ENCODE measurements around the gene PPP2R5B.

Gene PPP2R5B

DNA sequence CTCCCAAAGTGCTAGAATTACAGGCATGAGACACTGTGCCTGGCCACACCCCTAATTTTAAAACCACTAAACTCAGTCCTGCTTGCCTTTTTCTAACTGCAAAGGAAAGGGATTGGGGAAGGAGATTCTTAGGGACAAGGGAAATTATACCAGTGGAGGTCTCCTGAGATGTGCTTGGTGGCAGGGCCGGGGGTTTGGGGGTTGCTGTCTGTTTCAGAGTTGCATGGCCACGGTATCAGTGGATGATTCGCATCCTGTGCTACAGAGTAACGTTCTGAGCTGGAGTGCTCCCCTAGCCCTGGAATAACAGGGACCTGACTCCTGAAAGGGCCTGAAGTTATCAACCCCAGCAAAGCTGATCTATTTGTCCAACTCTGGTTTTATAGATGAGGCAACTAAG is 12.1 kb downstream of the PPP2R5B start:
- no peaks in the 10 kb centered on the region for H3K27me3 ChIP-seq (ENCODE audit: control insufficient read depth, insufficient read depth, low read length, poor library complexity, severe bottlenecking)
- 87 to 90% methylated on average over 4 of the region's 4 CpGs for WGBS, 2 experiments

DNA sequence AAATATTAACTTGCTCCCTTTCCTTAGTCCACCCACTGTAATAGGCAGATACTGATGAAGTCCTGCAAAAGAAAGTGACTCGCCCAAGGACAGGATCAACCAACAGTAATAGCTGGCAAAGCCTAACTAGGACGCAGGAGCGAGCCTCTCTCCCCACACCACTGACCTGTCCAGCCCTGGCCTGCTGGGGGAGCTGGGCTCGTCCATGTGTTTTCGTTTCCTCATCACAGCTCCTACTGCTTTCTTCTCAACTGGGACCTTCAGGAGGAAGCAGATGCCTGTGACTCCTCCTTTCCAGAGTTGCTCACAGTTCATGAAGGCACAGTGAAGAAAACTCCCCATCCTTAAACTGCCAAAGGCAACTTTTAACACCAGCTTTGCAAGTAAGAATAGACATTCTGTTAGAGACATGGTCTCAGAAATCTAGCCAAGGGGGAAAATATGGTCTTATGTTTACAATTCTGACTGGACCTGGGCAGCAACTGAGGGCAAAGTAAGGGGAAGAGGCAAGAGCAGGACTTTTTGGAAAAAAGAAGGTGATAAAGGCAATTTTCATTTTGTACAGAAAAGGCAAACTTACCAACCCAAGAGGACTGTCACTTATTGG is 22.8 kb downstream of the PPP2R5B start:
- 67 to 71% methylated on average over 5 of the region's 5 CpGs for WGBS, 2 experiments
- Histone ChIP-seq H3K4me1 (ENCODE audit: control insufficient read depth, insufficient read depth, low read length) (no peaks in the 10 kb centered on the region), H3K27ac (ENCODE audit: insufficient read depth, low read depth, low read length, poor library complexity, severe bottlenecking) (no peak overlapping the region), H3K4me3 (ENCODE audit: insufficient read depth, low read depth, low read length) (no peak overlapping the region), H3K36me3 (ENCODE audit: control insufficient read depth, insufficient read depth, low read length) (no peaks in the 10 kb centered on the region), H3K9me3 (ENCODE audit: control insufficient read depth, low read length) (no peaks in the 10 kb centered on the region), H3K27me3 (ENCODE audit: control insufficient read depth, insufficient read depth, low read length, poor library complexity, severe bottlenecking) (no peaks in the 10 kb centered on the region)

More for the DNA sequence above, 12.1 kb downstream of the PPP2R5B start:
- Histone ChIP-seq H3K9me3 (ENCODE audit: control insufficient read depth, low read length) (no peaks in the 10 kb centered on the region), H3K4me3 (ENCODE audit: insufficient read depth, low read depth, low read length) (no peak overlapping the region), H3K36me3 (ENCODE audit: control insufficient read depth, insufficient read depth, low read length) (no peaks in the 10 kb centered on the region), H3K4me1 (ENCODE audit: control insufficient read depth, insufficient read depth, low read length) (peaks cover 14% of the 10 kb centered on the region), H3K27ac (ENCODE audit: insufficient read depth, low read depth, low read length, poor library complexity, severe bottlenecking) (no peak overlapping the region)

DNA sequence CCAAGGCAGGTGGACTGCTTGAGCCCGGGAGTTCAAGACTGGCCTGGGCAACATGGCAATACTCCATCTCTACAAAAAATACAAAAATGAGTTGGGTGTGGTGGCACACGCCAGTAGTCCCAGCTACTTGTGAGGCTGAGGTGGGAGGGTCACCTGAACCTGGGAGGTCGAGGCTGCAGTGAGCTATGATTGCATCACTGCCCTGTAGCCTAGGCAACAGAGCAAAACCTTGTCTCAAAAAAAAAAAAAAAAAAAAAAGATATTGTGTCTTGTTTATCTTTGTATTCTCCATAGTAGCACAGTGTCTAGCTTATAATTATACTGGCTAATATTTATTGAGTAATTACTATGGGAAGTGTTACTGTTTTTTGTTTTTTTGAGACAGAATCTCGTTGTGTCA is 27.0 kb downstream of the PPP2R5B start:
- Histone ChIP-seq H3K36me3 (ENCODE audit: control insufficient read depth, insufficient read depth, low read length) (no peaks in the 10 kb centered on the region), H3K9me3 (ENCODE audit: control insufficient read depth, low read length) (no peaks in the 10 kb centered on the region), H3K4me1 (ENCODE audit: control insufficient read depth, insufficient read depth, low read length) (no peaks in the 10 kb centered on the region), H3K27me3 (ENCODE audit: control insufficient read depth, insufficient read depth, low read length, poor library complexity, severe bottlenecking) (peaks cover 3% of the 10 kb centered on the region), H3K27ac (ENCODE audit: insufficient read depth, low read depth, low read length, poor library complexity, severe bottlenecking) (no peak overlapping the region), H3K4me3 (ENCODE audit: insufficient read depth, low read depth, low read length) (no peak overlapping the region)
- WGBS, 2 experiments, result 89 to 90% methylated on average over 4 of the region's 4 CpGs

DNA sequence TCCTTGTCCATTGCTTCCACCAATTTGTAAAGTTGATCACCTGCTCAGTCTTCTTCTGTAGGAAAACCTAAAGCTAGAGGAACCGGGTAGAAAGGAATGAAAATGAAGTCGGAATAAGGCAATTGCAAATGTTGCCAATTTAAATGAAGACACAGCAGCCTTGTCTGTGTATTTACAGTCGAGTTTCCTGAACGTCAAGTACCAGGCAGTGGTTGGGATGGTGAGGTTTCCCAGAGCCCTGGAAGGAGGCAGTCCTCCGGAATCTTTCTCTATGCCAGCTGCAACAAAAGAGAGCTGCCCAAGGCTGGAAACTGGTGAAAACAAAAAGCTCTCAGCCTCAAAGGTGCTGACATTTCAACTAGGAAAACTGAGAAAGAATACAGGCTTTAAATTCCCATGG is 29.7 kb downstream of the PPP2R5B start:
- H3K27me3 ChIP-seq (ENCODE audit: control insufficient read depth, insufficient read depth, low read length, poor library complexity, severe bottlenecking), result peaks cover 3% of the 10 kb centered on the region
- H3K9me3 ChIP-seq (ENCODE audit: control insufficient read depth, low read length), result no peaks in the 10 kb centered on the region
- no peaks in the 10 kb centered on the region for H3K36me3 ChIP-seq (ENCODE audit: control insufficient read depth, insufficient read depth, low read length)
- WGBS, 2 experiments, result 75 to 77% methylated on average over 5 of the region's 5 CpGs
- H3K4me3 ChIP-seq (ENCODE audit: insufficient read depth, low read depth, low read length), result no peak overlapping the region
- no peak overlapping the region for H3K27ac ChIP-seq (ENCODE audit: insufficient read depth, low read depth, low read length, poor library complexity, severe bottlenecking)
- H3K4me1 ChIP-seq (ENCODE audit: control insufficient read depth, insufficient read depth, low read length), result no peaks in the 10 kb centered on the region

DNA sequence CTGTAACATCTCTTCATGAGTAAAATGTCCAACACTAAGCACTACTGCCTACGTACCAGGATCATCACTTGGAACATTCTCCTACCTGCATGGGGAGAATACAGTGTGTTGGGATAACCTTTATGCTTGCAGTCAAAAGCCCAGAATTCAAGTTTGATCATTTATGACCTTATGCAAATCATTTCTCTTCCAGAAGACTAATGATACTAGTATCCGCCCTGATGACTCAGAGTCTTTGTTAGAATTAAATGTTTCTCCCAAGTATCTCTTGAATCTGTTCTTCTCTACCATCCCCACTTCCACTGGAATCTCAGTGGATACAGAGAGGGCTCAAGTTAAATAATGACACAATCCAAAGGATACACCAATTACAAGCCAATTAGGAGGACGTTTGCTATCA is 35.0 kb downstream of the PPP2R5B start:
- H3K27me3 ChIP-seq (ENCODE audit: control insufficient read depth, insufficient read depth, low read length, poor library complexity, severe bottlenecking), result no peaks in the 10 kb centered on the region
- no peaks in the 10 kb centered on the region for H3K4me1 ChIP-seq (ENCODE audit: control insufficient read depth, insufficient read depth, low read length)
- 82 to 92% methylated on average over 3 of the region's 3 CpGs for WGBS, 2 experiments
- no peaks in the 10 kb centered on the region for H3K36me3 ChIP-seq (ENCODE audit: control insufficient read depth, insufficient read depth, low read length)
- H3K27ac ChIP-seq (ENCODE audit: insufficient read depth, low read depth, low read length, poor library complexity, severe bottlenecking), result no peak overlapping the region
- H3K9me3 ChIP-seq (ENCODE audit: control insufficient read depth, low read length), result no peaks in the 10 kb centered on the region
- no peak overlapping the region for H3K4me3 ChIP-seq (ENCODE audit: insufficient read depth, low read depth, low read length)

DNA sequence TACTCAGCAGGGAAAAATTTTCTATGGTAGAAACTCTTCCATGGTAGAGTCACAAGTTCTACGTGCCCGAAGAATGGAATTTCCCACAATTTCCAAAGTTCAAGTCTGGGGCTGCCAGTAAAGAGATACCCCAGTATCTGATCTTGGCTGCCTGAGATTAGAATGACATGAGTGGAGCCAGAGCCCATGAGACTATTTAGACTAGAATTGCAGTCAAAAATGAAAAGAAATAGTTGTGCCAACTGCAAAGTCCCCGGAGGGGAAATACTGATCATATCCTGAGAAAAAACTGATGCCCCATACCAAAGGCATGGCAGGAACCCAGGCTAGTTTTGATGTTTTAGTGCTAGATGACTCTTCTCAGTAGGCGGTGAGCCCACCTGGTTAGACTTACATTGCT is 36.2 kb downstream of the PPP2R5B start:
- H3K4me3 ChIP-seq (ENCODE audit: insufficient read depth, low read depth, low read length), result no peak overlapping the region
- no peaks in the 10 kb centered on the region for H3K27me3 ChIP-seq (ENCODE audit: control insufficient read depth, insufficient read depth, low read length, poor library complexity, severe bottlenecking)
- WGBS, 2 experiments, result 88 to 90% methylated on average over 4 of the region's 4 CpGs
- no peak overlapping the region for H3K27ac ChIP-seq (ENCODE audit: insufficient read depth, low read depth, low read length, poor library complexity, severe bottlenecking)
- H3K9me3 ChIP-seq (ENCODE audit: control insufficient read depth, low read length), result no peaks in the 10 kb centered on the region
- no peaks in the 10 kb centered on the region for H3K4me1 ChIP-seq (ENCODE audit: control insufficient read depth, insufficient read depth, low read length)
- H3K36me3 ChIP-seq (ENCODE audit: control insufficient read depth, insufficient read depth, low read length), result no peaks in the 10 kb centered on the region

DNA sequence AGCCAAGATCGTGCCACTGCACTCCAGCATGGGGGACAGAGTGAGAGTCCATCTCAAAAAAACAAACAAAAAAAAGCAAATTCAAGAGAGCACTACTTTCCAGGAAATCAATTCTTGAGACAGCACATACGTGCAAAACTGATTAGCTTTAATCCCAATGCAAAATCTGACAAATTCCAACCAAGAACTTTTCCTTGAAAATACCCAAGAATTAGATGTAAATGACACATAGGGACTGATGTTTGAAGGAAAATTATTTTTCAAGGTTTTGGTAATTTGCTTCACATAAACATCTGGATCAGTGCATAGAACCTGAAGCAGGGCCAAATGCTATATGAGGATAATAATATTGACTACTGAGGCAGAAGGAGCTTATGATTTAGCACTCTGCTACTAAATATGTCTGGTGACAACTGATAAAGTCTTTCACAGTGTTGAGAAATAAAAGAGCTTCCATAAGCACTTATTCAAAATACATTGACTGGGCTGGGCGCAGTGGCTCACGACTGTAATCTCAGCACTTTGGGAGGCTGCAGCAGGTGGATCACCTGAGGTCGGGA is 38.7 kb downstream of the PPP2R5B start:
- Histone ChIP-seq H3K27me3 (ENCODE audit: control insufficient read depth, insufficient read depth, low read length, poor library complexity, severe bottlenecking) (no peaks in the 10 kb centered on the region), H3K4me1 (ENCODE audit: control insufficient read depth, insufficient read depth, low read length) (no peaks in the 10 kb centered on the region), H3K36me3 (ENCODE audit: control insufficient read depth, insufficient read depth, low read length) (no peaks in the 10 kb centered on the region), H3K4me3 (ENCODE audit: insufficient read depth, low read depth, low read length) (no peak overlapping the region), H3K9me3 (ENCODE audit: control insufficient read depth, low read length) (no peaks in the 10 kb centered on the region), H3K27ac (ENCODE audit: insufficient read depth, low read depth, low read length, poor library complexity, severe bottlenecking) (no peak overlapping the region)
- WGBS, 2 experiments, result 90 to 94% methylated on average over 5 of the region's 5 CpGs

DNA sequence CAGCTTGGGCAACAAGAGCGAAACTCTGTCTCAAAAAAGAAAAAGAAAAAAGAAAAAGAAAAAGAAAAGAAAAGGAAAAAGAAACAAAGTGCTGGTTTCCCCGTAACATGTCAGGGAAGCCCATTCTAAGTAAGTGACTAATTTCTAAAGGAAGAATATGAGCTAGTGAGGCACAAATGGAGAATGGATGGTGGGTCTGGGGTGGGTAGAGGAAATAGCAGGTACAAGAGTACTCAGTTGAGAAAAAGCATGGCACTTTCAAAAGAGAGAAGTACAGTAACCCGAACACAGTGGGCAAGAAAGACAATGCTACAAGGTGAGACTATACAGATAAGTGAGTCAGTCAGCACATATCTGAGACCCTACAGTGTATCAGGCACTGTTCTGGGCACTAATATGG is 42.9 kb downstream of the PPP2R5B start:
- Histone ChIP-seq H3K27me3 (ENCODE audit: control insufficient read depth, insufficient read depth, low read length, poor library complexity, severe bottlenecking) (no peaks in the 10 kb centered on the region), H3K9me3 (ENCODE audit: control insufficient read depth, low read length) (no peaks in the 10 kb centered on the region), H3K36me3 (ENCODE audit: control insufficient read depth, insufficient read depth, low read length) (no peaks in the 10 kb centered on the region), H3K4me1 (ENCODE audit: control insufficient read depth, insufficient read depth, low read length) (no peaks in the 10 kb centered on the region), H3K27ac (ENCODE audit: insufficient read depth, low read depth, low read length, poor library complexity, severe bottlenecking) (no peak overlapping the region), H3K4me3 (ENCODE audit: insufficient read depth, low read depth, low read length) (no peak overlapping the region)
- 88 to 94% methylated on average over 3 of the region's 3 CpGs for WGBS, 2 experiments

DNA sequence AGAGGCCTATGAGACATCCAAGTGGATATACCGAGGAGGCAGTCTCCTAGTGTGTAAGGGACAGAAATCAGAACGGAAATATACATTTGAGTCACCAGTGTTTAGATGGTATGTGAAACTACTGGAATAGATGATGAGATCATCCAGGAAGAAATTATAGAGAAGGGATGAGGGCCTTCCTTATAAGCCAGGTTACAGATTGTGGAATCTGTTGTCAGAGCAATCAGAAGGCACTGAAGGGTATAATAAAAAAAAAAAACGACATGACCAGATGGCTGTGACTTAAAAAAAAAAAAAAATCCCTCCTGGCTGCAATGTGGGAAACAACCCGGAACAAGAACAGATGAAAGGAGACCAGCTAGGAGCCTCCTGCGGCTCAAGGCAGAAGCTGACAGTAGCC is 44.7 kb downstream of the PPP2R5B start:
- Histone ChIP-seq H3K27me3 (ENCODE audit: control insufficient read depth, insufficient read depth, low read length, poor library complexity, severe bottlenecking) (no peaks in the 10 kb centered on the region), H3K4me3 (ENCODE audit: insufficient read depth, low read depth, low read length) (no peak overlapping the region), H3K36me3 (ENCODE audit: control insufficient read depth, insufficient read depth, low read length) (no peaks in the 10 kb centered on the region), H3K27ac (ENCODE audit: insufficient read depth, low read depth, low read length, poor library complexity, severe bottlenecking) (no peak overlapping the region), H3K9me3 (ENCODE audit: control insufficient read depth, low read length) (no peaks in the 10 kb centered on the region), H3K4me1 (ENCODE audit: control insufficient read depth, insufficient read depth, low read length) (no peaks in the 10 kb centered on the region)
- 75 to 78% methylated on average over 5 of the region's 5 CpGs for whole genome bisulfite sequencing, 2 experiments

DNA sequence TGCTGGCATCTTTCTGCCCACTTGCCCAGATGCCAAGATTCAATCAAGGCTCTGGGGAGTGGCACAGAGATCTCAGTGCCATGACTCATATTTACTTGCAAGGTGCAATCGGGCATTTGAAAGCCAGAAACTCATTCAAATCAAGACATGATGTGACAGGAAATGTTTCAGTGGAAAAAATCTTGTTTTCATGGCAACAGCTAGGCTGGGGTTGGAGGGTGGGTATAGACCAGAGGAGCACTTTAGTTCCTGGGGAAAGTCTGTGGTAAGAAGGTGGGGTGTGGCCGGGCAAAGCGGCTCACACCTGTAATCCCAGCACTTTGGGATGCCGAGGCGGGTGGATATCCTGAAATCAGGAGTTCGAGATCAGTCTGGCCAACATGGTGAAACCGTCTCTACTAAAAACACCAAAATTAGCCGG is 46.3 kb downstream of the PPP2R5B start:
- no peaks in the 10 kb centered on the region for H3K36me3 ChIP-seq (ENCODE audit: control insufficient read depth, insufficient read depth, low read length)
- H3K27ac ChIP-seq (ENCODE audit: insufficient read depth, low read depth, low read length, poor library complexity, severe bottlenecking), result no peak overlapping the region
- H3K4me3 ChIP-seq (ENCODE audit: insufficient read depth, low read depth, low read length), result no peak overlapping the region
- no peaks in the 10 kb centered on the region for H3K9me3 ChIP-seq (ENCODE audit: control insufficient read depth, low read length)
- H3K27me3 ChIP-seq (ENCODE audit: control insufficient read depth, insufficient read depth, low read length, poor library complexity, severe bottlenecking), result no peaks in the 10 kb centered on the region
- no peaks in the 10 kb centered on the region for H3K4me1 ChIP-seq (ENCODE audit: control insufficient read depth, insufficient read depth, low read length)
- 89 to 93% methylated on average over 8 of the region's 8 CpGs for WGBS, 2 experiments
